Heart left ventricle (tissue), 13 donors: ENCODE results near the gene APMAP.
"Not testable (repeated sequence)": the region's sequence is repeated elsewhere in the genome, so short reads cannot be mapped to it uniquely, and the experiment has no call there.

Experiments
- CTCF ChIP-seq, 12 donors: fragments of 200-600 bp; sonication (generic) in 4 of 12; IDR thresholded peaks; one replicate each; pipeline versions ENCODE4 v1.5.0 to v1.8.0; 2018 to 2022; ENCODE audit warnings: antibody characterized with exemption in 12 of 12, mild to moderate bottlenecking in 5 of 12
- POLR2A ChIP-seq, 2 donors: fragments of 450-650 bp; IDR thresholded peaks; one replicate each; pipeline ENCODE4 v1.6.1; 2017; ENCODE audit warnings: antibody characterized with exemption in 2 of 2, mild to moderate bottlenecking in 2 of 2, moderate library complexity in 2 of 2
- donor health status: ischemic (EF 13 %, LVEDD 7.1; RV severe dilation, severe dysfunction).
- donor health status: DM: no; HTN: yes; CAD: no.
- donor health status: DM: no; HTN: no; CAD: no.
- donor health status: ischemic (EF 25% LVEDD 6.9; RV normal size, moderate dysfunction).
- donor health status: ischemic (EF 25% LVEDD 5.7; RV mildly dilated, moderate dysfunction).
- donor health status: ischemic (EF 35%, LVEDD 5.7; RV mildly dilated, moderate dysfunction).
- donor health status: nonischemic (EF 11% LVEDD 7.7; RV severe dilation, severe dysfunction).
- donor health status: DM: yes; HTN: yes; CAD: no.
- donor health status: PGD.
- donor health status: ischemic (EF 29% LVEDD 5.4; RV normal size, mild dysfunction).
- donor health status: nonischemic (EF 23%, LVEDD 6.1; RV moderate dilation, normal function).

- not testable (repeated sequence) for TF ChIP-seq CTCF, POLR2A (IDR thresholded peaks at IDR 0.05)
Measured at GRCh38 chr20:24931893-24932292, 60.7 kb downstream of the APMAP start.
